Retinal pigment epithelial cell (primary cell): ENCODE results near the gene EPHB2.

Source experiments
- DNase-seq: peaks from one replicate; pipeline ENCODE4 v3.0.0-alpha.2; 2010; ENCODE audit warnings: low read depth
- H3K4me3 ChIP-seq: 2 replicates; pipeline ENCODE4 v1.5.1; 2011; ENCODE audit warnings: mild to moderate bottlenecking, low read length, control low read depth, moderate library complexity
- CTCF ChIP-seq: conservative IDR thresholded peaks from 2 replicates; pipeline ENCODE4 v1.5.1; 2011; ENCODE audit warnings: low read depth, low read length, control low read depth, inconsistent platforms

EPHB2 gene

GRCh38 chr1:22753481-22753971 is 42.9 kb downstream of the EPHB2 start:
- H3K4me3 ChIP-seq = no peak overlapping the region
- no peak for DNase-seq
- TF ChIP-seq CTCF = no peak

- no peak for TF ChIP-seq CTCF
- H3K4me3 ChIP-seq = no peak overlapping the region
- no peak for DNase-seq
Measured at GRCh38 chr1:22754106-22754768, 43.6 kb downstream of the EPHB2 start.

- TF ChIP-seq CTCF = no peak
- no peak overlapping the region for H3K4me3 ChIP-seq
- DNase-seq = no peak
Measured at GRCh38 chr1:22754824-22755223, 44.2 kb downstream of the EPHB2 start.

- no peak for TF ChIP-seq CTCF
- no peak overlapping the region for H3K4me3 ChIP-seq
- DNase-seq = no peak
Measured at GRCh38 chr1:22755641-22756040, 45.0 kb downstream of the EPHB2 start.

GRCh38 chr1:22756125-22756735 is 45.6 kb downstream of the EPHB2 start:
- H3K4me3 ChIP-seq = no peak overlapping the region
- no peak for TF ChIP-seq CTCF
- no peak for DNase-seq

GRCh38 chr1:22760455-22760854 is 49.8 kb downstream of the EPHB2 start:
- no peak for TF ChIP-seq CTCF
- no peak overlapping the region for H3K4me3 ChIP-seq
- no peak for DNase-seq

- TF ChIP-seq CTCF = no peak
- DNase-seq = no peak
- no peak overlapping the region for H3K4me3 ChIP-seq
Measured at GRCh38 chr1:22761101-22761500, 50.5 kb downstream of the EPHB2 start.
